GM12878 (cell line): ENCODE measurements around the gene TSHZ2. TPM values are rescaled to one million over a fixed set of nuclear protein-coding genes. Genes with fewer than 3 reads are reported as not detected.

Experiments used
- ATAC-seq: fragments of 200-7000 bp; cut with Tn5 transposase; 3 replicates; pipeline ENCODE4 v1.9.1; 2020; ENCODE audit warnings: mild to moderate bottlenecking, moderate library complexity
- BruUV-seq: library from RNA; stranded (reverse); fragments of 400-500 nt; replicated peaks from 2 replicates; lab custom pipeline; 2021; lab: Mats Ljungman, UMichigan
- CTCF ChIA-PET: fragments of 300-600 bp; sonication (Branson Sonifier 250); formaldehyde crosslinking; extraction: SDS; loops from one replicate; lab custom pipeline; 2021; ENCODE audit warnings: inconsistent platforms; lab: Yijun Ruan, JAX
- POLR2A ChIA-PET: fragments of 350-600 bp; formaldehyde crosslinking; extraction: SDS; loops from one replicate; lab custom pipeline; 2021; ENCODE audit warnings: inconsistent platforms; lab: Charles Lee
- RAD21 ChIA-PET: fragments of 300-600 bp; sonication (Branson Sonifier 250); formaldehyde crosslinking; loops from one replicate; lab custom pipeline; 2023; ENCODE audit warnings: antibody characterized with exemption; ENCODE audit not compliant: unreplicated experiment; lab: Charles Lee
- SMC1A ChIA-PET: fragments of 300-600 bp; sonication (Branson Sonifier 250); formaldehyde crosslinking; loops from one replicate; lab custom pipeline; 2023; ENCODE audit not compliant: unreplicated experiment, uncharacterized antibody; lab: Charles Lee
- DNase-seq: peaks from one replicate; pipeline ENCODE4 v3.0.0-alpha.2; 2011; ENCODE audit warnings: low read depth, low spot score
- FAIRE-seq: peaks from 3 replicates; lab custom pipeline; 2011; peaks lifted over from hg19 to GRCh38; lab: Jason Lieb, UNC
- H2AFZ ChIP-seq: 2 replicates; pipeline ENCODE4 v1.6.0; 2011; ENCODE audit warnings: low read depth, low read length, control low read depth; ENCODE audit not compliant: control insufficient read depth
- H3K27ac ChIP-seq: 2 replicates; pipeline ENCODE4 v1.5.1; 2011; ENCODE audit warnings: control low read depth; ENCODE audit not compliant: control insufficient read depth, insufficient read depth
- H3K27me3 ChIP-seq, 2 experiments: replicated peaks in 1 of 2; 2 replicates each; pipeline versions ENCODE4 v1.6.0 to v1.6.1; 2011; ENCODE audit warnings: low read length in 1 of 2; ENCODE audit not compliant: control insufficient read depth in 2 of 2, insufficient read depth in 2 of 2
- H3K36me3 ChIP-seq, 2 experiments: 2 replicates each; pipeline ENCODE4 v1.5.1; 2011; ENCODE audit warnings: low read length in 1 of 2; ENCODE audit not compliant: control insufficient read depth in 2 of 2, insufficient read depth in 2 of 2
- H3K4me1 ChIP-seq: 2 replicates; pipeline ENCODE4 v1.6.1; 2011; ENCODE audit warnings: mild to moderate bottlenecking, low read length, moderate library complexity, mixed read lengths; ENCODE audit not compliant: control insufficient read depth, insufficient read depth
- H3K4me2 ChIP-seq: 2 replicates; pipeline ENCODE4 v1.6.0; 2011; ENCODE audit warnings: control low read depth; ENCODE audit not compliant: control insufficient read depth, insufficient read depth
- H3K4me3 ChIP-seq: fragments of 200-600 bp; sonication (generic); 2 replicates; pipeline ENCODE4 v1.5.1; 2016
- H3K79me2 ChIP-seq: 2 replicates; pipeline ENCODE4 v1.6.0; 2011; ENCODE audit warnings: low read length; ENCODE audit not compliant: control insufficient read depth, insufficient read depth
- H3K9ac ChIP-seq: 2 replicates; pipeline ENCODE4 v1.8.0; 2011; ENCODE audit warnings: low read length, control low read depth, mixed read lengths; ENCODE audit not compliant: control insufficient read depth, insufficient read depth
- H3K9me3 ChIP-seq: replicated peaks from 3 replicates; pipeline ENCODE4 v1.5.1; 2011; ENCODE audit warnings: mild to moderate bottlenecking, low read length; ENCODE audit not compliant: control insufficient read depth, insufficient read depth
- H4K20me1 ChIP-seq: 2 replicates; pipeline ENCODE4 v1.6.0; 2011; ENCODE audit not compliant: control insufficient read depth, insufficient read depth
- BCLAF1 ChIP-seq: fragments of 450-650 bp; IDR thresholded peaks from 2 replicates; pipeline ENCODE4 v1.6.1; 2017; ENCODE audit warnings: antibody characterized with exemption, mild to moderate bottlenecking, moderate library complexity
- CEBPB ChIP-seq, 2 experiments: fragments of 150-350 bp in 1 of 2; IDR thresholded peaks; 2 replicates each; pipeline ENCODE4 v1.6.1; 2012 to 2014; ENCODE audit warnings: low read depth in 2 of 2, low read length in 2 of 2, borderline replicate concordance in 1 of 2, inconsistent platforms in 1 of 2
- HDGF ChIP-seq: fragments of 450-650 bp; IDR thresholded peaks from 2 replicates; pipeline ENCODE4 v1.6.1; 2016; ENCODE audit warnings: antibody characterized with exemption
- ZNF622 ChIP-seq: fragments of 450-650 bp; IDR thresholded peaks from 2 replicates; pipeline ENCODE4 v1.6.1; 2017; ENCODE audit warnings: mild to moderate bottlenecking, inconsistent platforms
- WGBS: methylation state at CpG from one replicate; pipeline ENCODE4 v1.1.6; 2016; ENCODE audit warnings: low lambda C conversion rate; ENCODE audit not compliant: insufficient replicate concordance, insufficient coverage; ENCODE audit errors: missing lambda C conversion rate; 5-methylcytosine and 5-hydroxymethylcytosine counted together
- in situ Hi-C: fragments of 300-500 bp; cut with MboI; formaldehyde crosslinking; loops from 9 replicates; pipeline ENCODE4 v1.14.3; 2018; ENCODE audit warnings: mixed read lengths
- intact Hi-C: fragments of 100-400 bp; cut with micrococcal nuclease; formaldehyde crosslinking; loops from one replicate; pipeline ENCODE4 v1.14.2; 2022; ENCODE audit not compliant: unreplicated experiment
- polyA plus RNA-seq, 11 experiments: library from polyadenylated mRNA; depleted of rRNA in 4 of 11; unstranded in 6 of 11; stranded (reverse) in 5 of 11; fragments of >200 nt; fragmentation: Nextera tagmentation in 4 of 11; fragmentation: Illumina TruSeq in 1 of 11; extraction: Ambion mirVana in 4 of 11; extraction: Trizol in 1 of 11; gene quantifications; 1 replicate in 1 of 11; 2 replicates in 10 of 11; pipeline versions ENCODE4 v1.2.1 to v1.2.3, GENCODE V29; 2011 to 2016; ENCODE audit warnings: inconsistent platforms in 2 of 11, missing spikeins in 2 of 11, low read depth in 1 of 11
- total RNA-seq, 4 experiments: library from RNA; depleted of rRNA in 3 of 4; stranded (reverse); fragments of >200 nt in 3 of 4; fragmentation: Illumina TruSeq in 1 of 4; extraction: Trizol in 1 of 4; gene quantifications; 2 replicates each; pipeline versions ENCODE4 v1.2.1 to v1.2.3, GENCODE V29; 2013 to 2021
- TF ChIP-seq, protein P1 (sequence below): fragments of 450-650 bp; IDR thresholded peaks from 2 replicates; pipeline ENCODE4 v1.6.1; 2017; ENCODE audit warnings: mild to moderate bottlenecking, moderate library complexity

TSHZ2 gene
- total and polyA plus RNA-seq, 10 of the 15 experiments (the other 5 are each of a cell fraction or from before 2014, with no cell fraction given) = 0.01 to 0.86 (median 0.13) TPM; not detected in 2

GRCh38 chr20:53382263-53382844 lies 410.2 kb downstream of the TSHZ2 start:
- intact Hi-C loops = no loop called here
- Histone ChIP-seq H4K20me1 (no peaks in the 10 kb centered on the region), H3K4me1 (no peaks in the 10 kb centered on the region), H3K4me3 (no peak overlapping the region), H3K9ac (no peak overlapping the region), H2AFZ (no peak overlapping the region), H3K4me2 (no peak overlapping the region), H3K27me3 (no peaks in the 10 kb centered on the region), H3K27ac (no peak overlapping the region), H3K79me2 (no peaks in the 10 kb centered on the region), H3K36me3 (no peaks in the 10 kb centered on the region), H3K9me3 (no peaks in the 10 kb centered on the region)
- TF ChIP-seq BCLAF1 (no peak), ZNF622 (no peak), CEBPB (IDR thresholded peaks at IDR 0.05; ENCODE audit: borderline replicate concordance in 1 of 2, low read depth in 2 of 2, low read length in 2 of 2) (no peak), HDGF (no peak)
- TF ChIP-seq, protein P1, sequence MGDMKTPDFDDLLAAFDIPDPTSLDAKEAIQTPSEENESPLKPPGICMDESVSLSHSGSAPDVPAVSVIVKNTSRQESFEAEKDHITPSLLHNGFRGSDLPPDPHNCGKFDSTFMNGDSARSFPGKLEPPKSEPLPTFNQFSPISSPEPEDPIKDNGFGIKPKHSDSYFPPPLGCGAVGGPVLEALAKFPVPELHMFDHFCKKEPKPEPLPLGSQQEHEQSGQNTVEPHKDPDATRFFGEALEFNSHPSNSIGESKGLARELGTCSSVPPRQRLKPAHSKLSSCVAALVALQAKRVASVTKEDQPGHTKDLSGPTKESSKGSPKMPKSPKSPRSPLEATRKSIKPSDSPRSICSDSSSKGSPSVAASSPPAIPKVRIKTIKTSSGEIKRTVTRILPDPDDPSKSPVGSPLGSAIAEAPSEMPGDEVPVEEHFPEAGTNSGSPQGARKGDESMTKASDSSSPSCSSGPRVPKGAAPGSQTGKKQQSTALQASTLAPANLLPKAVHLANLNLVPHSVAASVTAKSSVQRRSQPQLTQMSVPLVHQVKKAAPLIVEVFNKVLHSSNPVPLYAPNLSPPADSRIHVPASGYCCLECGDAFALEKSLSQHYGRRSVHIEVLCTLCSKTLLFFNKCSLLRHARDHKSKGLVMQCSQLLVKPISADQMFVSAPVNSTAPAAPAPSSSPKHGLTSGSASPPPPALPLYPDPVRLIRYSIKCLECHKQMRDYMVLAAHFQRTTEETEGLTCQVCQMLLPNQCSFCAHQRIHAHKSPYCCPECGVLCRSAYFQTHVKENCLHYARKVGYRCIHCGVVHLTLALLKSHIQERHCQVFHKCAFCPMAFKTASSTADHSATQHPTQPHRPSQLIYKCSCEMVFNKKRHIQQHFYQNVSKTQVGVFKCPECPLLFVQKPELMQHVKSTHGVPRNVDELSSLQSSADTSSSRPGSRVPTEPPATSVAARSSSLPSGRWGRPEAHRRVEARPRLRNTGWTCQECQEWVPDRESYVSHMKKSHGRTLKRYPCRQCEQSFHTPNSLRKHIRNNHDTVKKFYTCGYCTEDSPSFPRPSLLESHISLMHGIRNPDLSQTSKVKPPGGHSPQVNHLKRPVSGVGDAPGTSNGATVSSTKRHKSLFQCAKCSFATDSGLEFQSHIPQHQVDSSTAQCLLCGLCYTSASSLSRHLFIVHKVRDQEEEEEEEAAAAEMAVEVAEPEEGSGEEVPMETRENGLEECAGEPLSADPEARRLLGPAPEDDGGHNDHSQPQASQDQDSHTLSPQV = no peak
- no peak for ATAC-seq
- BruUV-seq = no TSS peak
- CTCF ChIA-PET = no interaction called here
- no peak for DNase-seq
- in situ Hi-C loops = no loop called here
- SMC1A ChIA-PET = no interaction called here
- RAD21 ChIA-PET = no interaction called here
- 46% methylated on average over 7 of the region's 7 CpGs for WGBS
- no peak for FAIRE-seq
- POLR2A ChIA-PET = no interaction called here
